ENCODE results near the gene HIF1A.
"Not testable (repeated sequence)": the region's sequence is repeated elsewhere in the genome, so short reads cannot be mapped to it uniquely, and the experiment has no call there.

The HIF1A gene

DNA sequence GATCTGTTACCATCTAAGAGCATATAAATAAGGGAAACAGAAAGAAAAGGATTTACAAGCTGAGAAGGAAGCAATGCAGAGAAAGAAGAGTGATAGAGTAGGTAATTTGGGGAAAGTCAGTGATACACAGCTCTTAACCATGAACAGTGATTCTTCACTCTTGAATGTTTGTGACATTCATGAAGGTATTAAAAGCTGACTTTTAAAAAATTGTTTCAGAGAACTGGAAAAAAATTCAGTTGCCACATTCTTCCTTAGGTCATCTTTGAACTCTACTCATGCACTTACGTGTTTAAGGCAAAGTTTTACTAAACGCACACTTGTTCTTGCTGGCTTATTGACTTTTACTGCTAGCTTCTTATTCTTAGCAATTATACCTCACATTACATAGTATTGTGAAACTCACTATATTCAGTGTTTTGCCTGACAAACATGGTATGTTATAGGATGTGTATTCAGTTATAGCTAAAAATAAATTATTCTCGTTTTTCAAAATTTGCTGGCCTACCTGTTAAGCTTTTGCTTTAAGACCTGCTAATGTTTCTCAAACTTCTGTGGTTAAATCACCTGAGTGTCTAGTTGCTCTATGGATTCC is 10.9 kb downstream of the HIF1A start:
- in situ Hi-C loops (cut with MboI; ENCODE audit: low sequenced_read_pairs), result no loop called here

DNA sequence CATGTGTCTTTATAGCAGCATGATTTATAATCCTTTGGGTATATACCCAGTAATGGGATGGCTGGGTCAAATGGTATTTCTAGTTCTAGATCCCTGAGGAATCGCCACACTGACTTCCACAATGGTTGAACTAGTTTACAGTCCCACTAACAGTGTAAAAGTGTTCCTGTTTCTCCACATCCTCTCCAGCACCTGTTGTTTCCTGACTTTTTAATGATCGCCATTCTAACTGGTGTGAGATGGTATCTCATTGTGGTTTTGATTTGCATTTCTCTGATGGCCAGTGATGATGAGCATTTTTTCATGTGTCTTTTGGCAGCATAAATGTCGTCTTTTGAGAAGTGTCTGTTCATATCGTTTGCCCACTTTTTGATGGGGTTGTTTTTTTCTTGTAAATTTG is 12.5 kb downstream of the HIF1A start:
- in situ Hi-C loops (cut with MboI; ENCODE audit: low sequenced_read_pairs), result not testable (repeated sequence)

- in situ Hi-C loops (cut with MboI; ENCODE audit: low sequenced_read_pairs), result not testable (repeated sequence)
Measured at GRCh38 chr14:61708693-61709092, 13.4 kb downstream of the HIF1A start.

DNA sequence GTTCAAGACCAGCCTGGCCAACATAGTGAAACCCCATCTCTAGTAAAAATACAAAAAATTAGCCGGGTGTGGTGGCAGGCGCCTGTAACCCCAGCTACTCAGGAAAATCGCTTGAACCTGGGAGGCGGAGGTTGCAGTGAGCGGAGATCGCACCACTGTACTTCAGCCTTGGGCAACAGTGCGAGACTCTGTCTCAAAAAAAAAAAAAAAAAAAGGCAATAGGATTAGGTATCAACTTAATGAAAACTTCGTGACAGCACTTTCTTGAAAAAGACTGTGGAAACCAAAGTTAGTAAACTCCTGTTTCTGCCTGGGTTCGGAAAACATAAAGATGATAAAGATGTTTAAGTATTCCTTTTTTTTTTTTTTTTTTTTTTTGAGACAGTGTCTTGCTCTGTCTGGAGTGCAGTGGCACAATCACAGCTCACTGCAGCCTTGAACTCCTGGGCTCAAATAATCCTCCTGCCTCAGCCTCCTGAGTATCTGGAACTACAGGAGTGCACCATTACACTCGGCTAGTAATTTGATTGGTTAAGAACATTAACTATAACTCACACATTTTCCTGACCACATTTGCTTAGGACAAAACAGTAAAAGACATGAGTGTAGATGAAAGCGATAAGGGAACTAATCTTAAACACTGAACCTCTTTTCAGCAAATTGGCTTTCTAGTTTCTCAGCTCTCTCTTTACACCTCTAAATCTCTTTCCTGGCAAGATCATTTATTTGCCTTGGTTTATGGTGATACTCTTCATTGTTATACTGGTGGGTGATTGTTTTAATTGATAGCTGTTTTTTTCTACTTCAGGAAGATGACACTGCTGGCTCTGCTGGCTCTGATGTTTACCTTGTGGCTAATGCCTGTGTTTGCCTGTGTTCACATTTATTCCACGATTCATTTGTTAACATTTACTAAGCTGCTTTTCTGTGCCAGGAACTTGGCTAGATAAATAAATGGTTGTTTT is 15.8 kb downstream of the HIF1A start:
- in situ Hi-C loops (cut with MboI; ENCODE audit: low sequenced_read_pairs), result no loop called here

DNA sequence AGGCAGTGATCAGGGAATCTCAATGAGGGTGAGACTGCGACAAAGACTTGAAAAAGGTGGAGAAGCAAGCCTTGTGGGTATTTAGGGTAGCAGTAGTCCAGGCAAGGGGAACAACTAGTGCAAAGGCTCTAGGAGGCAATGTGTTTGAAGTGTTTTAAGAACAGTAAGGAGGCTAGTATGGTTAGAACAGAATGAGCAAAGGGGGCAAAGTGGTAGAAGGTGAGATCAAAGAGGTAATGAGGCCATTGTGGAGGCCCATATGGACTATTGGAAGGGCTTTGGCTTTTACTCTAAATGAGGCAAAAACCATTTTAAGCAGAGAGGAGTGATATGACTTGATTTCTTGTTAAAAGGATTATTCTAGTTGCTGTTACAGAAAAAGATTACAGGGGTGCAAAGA is 16.8 kb downstream of the HIF1A start:
- in situ Hi-C loops (cut with MboI; ENCODE audit: low sequenced_read_pairs), result no loop called here

- in situ Hi-C loops (cut with MboI; ENCODE audit: low sequenced_read_pairs), result no loop called here
Measured at GRCh38 chr14:61713724-61714437, 18.6 kb downstream of the HIF1A start.

GRCh38 chr14:61716956-61717355 is 21.6 kb downstream of the HIF1A start:
- in situ Hi-C loops (cut with MboI; ENCODE audit: low sequenced_read_pairs), result no loop called here

DNA sequence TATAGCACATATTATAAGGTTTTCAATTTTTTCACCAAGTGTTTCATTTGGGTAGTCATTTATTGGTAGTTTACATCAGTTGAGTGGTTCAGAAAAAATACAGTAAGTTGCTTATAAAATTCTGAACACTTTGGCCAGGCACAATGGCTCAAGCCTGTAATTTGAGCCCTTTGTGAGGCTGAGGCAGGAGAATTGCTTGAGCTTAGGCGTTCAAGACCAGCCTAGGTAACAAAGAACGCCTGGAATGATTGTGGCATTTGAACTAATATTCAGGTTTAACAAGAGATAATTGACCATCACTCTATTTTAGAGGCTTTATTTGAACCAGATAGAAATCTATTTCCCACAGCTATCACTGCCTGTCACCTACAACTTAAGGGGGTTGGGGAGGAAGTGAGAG is 22.7 kb downstream of the HIF1A start:
- in situ Hi-C loops (cut with MboI; ENCODE audit: low sequenced_read_pairs), result no loop called here

DNA sequence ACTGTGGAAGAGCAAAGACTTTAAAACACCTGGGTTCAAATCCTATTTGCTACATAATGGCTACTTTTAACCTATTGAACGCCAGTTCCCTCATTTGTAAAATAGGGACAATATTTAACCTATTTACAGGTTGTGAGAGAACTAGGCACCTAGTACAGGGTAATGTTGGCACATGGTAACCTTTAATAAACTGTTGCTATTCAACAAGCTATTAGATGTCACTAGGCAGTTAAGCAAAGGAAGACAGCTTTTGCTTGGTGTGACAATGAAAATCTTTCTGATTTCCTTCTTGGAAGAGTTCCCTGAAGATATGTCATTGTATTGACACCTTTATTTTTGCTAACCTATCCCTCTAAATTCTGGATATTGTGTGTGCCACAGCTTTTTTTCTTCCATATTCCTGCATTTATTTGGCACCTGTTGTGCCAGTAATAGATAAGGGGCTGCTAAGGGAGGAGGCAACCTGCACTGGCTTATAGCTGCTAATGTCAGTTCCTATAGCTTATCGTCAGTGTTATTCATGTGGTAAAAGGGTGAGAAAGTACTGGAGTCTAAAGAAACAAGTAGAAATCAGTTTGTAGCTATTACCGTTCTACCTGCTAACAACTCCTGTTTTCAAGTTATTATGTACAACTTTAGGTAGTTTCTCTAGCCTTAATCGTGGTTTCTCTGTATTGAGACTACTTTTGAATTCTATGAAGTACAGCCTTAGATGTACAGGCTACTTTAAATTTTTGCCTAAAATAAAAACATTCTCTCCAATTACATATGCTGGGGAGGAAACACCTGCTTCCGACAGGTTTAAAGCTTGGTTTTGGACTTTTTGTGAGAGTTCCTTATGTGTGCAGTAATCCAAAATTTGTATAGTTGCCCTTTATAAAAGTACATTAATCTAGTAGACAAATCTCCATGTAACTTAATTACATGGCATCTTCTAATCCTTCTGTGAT is 24.3 kb downstream of the HIF1A start:
- in situ Hi-C loops (cut with MboI; ENCODE audit: low sequenced_read_pairs), result loop anchor here (10.0 kb wide), 1 partner anchor 115 kb away; no protein-coding TSS in a partner anchor

GRCh38 chr14:61720294-61720661 is 25.0 kb downstream of the HIF1A start:
- in situ Hi-C loops (cut with MboI; ENCODE audit: low sequenced_read_pairs), result loop anchor here (10.0 kb wide), 1 partner anchor 115 kb away; no protein-coding TSS in a partner anchor

DNA sequence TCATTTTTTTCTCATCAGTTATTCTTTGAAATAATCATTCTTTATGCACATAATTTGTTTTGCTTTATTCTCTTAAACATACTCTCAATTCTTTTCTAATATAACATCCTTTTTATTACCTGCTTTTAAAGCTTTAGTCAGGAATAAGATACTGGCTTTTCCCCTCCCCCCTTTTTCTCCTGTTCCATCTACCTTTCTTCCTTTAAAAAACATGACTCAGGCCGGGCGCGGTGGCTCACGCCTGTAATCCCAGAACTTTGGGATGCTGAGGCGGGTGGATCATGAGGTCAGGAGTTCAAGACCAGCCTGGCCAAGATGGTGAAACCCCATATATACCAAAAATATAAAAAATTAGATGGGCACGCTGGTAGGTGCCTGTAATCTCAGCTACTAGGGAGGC is 25.4 kb downstream of the HIF1A start:
- in situ Hi-C loops (cut with MboI; ENCODE audit: low sequenced_read_pairs), result loop anchor here (10.0 kb wide), 1 partner anchor 114 kb away; no protein-coding TSS in a partner anchor

DNA sequence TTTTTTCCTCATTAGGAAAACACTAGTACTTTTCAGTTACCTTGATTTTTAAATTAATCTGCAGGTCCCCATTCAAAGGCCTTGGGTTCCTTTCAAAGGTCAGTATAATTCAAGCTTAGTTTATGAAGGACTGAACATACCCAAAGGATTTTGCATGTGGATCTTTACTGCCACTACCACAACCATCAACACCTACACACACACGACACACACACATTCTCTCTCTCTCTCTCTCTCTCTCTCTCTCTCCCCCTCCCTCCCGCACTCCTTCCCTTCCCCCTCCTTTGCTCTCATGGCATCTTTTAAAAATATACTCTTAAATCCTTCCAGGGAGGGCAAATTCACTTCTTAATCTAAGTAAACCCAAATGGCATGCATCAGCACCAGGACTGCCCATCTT is 28.8 kb downstream of the HIF1A start:
- in situ Hi-C loops (cut with MboI; ENCODE audit: low sequenced_read_pairs), result loop anchor here (10.0 kb wide), 1 partner anchor 111 kb away; no protein-coding TSS in a partner anchor

DNA sequence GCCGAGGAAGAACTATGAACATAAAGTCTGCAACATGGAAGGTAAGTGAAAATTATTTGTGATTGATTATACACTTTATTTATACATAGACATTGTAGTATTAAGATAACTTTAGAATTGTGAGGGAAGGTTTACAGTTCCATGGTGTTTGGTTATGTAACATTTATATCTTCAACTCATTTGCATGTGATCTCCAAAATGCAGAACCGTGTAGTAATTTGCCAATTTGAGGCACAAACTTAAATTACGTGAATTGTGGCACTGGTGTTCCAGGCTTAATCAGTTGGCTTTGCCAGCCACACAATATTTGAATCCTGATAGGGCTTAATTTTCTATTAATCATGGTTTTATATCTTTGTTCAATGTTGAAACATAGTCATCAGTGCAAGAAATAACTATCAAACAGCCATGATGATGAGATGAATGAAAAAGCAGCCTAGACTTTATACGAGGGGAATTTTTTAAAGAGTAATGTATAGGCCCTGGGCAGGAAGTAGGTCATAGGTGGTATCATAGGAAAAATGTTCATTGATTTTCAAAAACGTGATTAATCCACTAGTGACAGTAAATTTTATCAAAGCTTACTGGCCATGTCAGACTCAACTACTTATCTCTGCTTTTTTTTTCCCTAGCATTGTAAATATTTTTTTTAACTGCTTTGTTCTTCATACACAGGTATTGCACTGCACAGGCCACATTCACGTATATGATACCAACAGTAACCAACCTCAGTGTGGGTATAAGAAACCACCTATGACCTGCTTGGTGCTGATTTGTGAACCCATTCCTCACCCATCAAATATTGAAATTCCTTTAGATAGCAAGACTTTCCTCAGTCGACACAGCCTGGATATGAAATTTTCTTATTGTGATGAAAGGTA is 31.7 kb downstream of the HIF1A start:
- in situ Hi-C loops (cut with MboI; ENCODE audit: low sequenced_read_pairs), result loop anchor here (10.0 kb wide), 1 partner anchor 108 kb away; no protein-coding TSS in a partner anchor

GRCh38 chr14:61730756-61731373 is 35.6 kb downstream of the HIF1A start:
- in situ Hi-C loops (cut with MboI; ENCODE audit: low sequenced_read_pairs), result no loop called here

DNA sequence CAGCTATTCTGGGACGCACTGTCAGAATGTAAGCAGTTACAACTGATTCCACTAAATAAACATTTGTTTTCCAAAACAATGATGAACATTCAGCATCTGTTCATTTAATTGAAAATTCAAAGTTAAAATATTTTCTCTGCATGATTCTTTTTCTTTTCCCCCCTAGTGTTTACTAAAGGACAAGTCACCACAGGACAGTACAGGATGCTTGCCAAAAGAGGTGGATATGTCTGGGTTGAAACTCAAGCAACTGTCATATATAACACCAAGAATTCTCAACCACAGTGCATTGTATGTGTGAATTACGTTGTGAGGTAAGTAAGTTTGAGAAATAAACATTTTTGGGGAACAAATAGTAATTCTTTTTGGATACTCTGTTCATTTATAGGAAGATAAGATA is 38.7 kb downstream of the HIF1A start:
- in situ Hi-C loops (cut with MboI; ENCODE audit: low sequenced_read_pairs), result no loop called here

- in situ Hi-C loops (cut with MboI; ENCODE audit: low sequenced_read_pairs), result no loop called here
Measured at GRCh38 chr14:61736751-61737150, 41.4 kb downstream of the HIF1A start.

DNA sequence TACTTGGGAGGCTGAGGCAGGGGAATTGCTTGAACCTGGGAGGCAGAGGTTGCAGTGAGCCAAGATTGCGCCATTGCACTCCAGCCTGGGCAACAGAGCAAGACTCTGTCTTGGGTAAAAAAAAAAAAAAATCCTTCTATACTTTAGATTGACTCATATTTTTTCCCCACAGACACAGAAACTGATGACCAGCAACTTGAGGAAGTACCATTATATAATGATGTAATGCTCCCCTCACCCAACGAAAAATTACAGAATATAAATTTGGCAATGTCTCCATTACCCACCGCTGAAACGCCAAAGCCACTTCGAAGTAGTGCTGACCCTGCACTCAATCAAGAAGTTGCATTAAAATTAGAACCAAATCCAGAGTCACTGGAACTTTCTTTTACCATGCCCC is 42.6 kb downstream of the HIF1A start:
- in situ Hi-C loops (cut with MboI; ENCODE audit: low sequenced_read_pairs), result no loop called here

DNA sequence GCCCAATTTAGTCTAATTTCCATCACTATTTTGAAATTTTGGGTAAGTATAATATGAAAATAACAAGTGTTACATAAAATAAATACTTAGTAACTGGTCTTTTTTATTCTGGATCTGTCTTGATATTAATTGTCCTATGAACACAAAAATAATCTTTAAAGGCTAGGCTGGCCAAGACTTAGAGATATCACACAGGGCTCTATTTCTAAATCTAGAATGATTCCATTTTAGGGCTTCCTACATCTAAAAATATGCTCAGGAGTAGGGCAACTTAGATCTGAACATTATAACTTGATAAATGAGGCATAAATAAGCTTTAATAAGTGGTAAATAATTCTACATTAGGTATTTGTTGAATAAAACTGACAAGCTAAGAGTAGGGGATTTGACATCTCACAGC is 43.8 kb downstream of the HIF1A start:
- in situ Hi-C loops (cut with MboI; ENCODE audit: low sequenced_read_pairs), result no loop called here

DNA sequence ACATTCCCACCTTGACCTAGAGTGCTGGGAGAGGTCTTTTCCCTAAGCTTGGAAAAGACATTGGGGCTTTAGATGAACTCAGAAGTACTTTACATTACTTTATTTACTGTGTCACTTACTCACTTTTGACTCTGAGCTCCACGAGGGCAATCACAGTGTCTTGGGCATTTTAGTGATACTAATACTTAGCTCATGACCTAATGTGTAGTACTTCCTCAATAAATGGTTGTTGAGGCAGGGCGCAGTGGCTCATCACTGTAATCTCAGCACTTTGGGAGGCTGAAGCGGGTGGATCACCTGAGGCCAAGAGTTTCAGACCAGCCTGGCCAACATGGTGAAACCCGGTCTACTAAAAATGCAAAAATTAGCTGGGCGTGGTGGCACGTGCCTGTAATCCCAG is 47.1 kb downstream of the HIF1A start:
- in situ Hi-C loops (cut with MboI; ENCODE audit: low sequenced_read_pairs), result no loop called here

Data from HL-60/S4 treated with retinoic acid at 250 ng/mL for 4 days and 3 days (cell line).